GM18858 (cell line): ENCODE data around the gene COMTD1.
"Not testable (repeated sequence)": the region's sequence is repeated elsewhere in the genome, so short reads cannot be mapped to it uniquely, and the experiment has no call there.

Experiments used
- ATAC-seq: cut with Tn5 transposase; IDR thresholded peaks from one replicate; pipeline ENCODE4 v1.9.1; 2021; ENCODE audit not compliant: unreplicated experiment

Gene COMTD1

GRCh38 chr10:75195035-75195763 is 40.6 kb downstream of the COMTD1 start:
- ATAC-seq, result no peak

DNA sequence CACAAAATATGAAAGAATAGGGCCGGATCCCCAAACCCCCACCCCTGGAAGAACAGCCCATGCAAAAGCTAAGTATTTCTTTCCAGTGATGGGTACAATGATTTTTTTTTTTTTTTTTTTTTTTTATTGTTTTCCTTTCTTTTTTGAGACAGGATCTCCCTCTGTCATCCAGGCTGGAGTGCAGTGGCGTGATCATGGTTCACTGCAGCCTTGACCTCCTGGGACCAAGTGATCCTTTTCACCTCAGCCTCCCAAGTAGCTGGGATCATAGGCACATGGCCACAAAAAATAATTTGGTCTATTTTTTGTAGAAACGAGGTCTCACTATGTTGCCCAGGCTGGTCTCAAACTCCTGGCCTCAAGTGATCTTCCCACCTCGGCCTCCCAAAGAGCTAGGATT is 41.1 kb downstream of the COMTD1 start:
- ATAC-seq, result not testable (repeated sequence)

- no peak for ATAC-seq
Observed at GRCh38 chr10:75191821-75192568, 43.8 kb downstream of the COMTD1 start.

- ATAC-seq, result no peak
Observed at GRCh38 chr10:75189266-75190096, 46.3 kb downstream of the COMTD1 start.

- ATAC-seq, result not testable (repeated sequence)
Observed at GRCh38 chr10:75188522-75188921, 47.2 kb downstream of the COMTD1 start.

DNA sequence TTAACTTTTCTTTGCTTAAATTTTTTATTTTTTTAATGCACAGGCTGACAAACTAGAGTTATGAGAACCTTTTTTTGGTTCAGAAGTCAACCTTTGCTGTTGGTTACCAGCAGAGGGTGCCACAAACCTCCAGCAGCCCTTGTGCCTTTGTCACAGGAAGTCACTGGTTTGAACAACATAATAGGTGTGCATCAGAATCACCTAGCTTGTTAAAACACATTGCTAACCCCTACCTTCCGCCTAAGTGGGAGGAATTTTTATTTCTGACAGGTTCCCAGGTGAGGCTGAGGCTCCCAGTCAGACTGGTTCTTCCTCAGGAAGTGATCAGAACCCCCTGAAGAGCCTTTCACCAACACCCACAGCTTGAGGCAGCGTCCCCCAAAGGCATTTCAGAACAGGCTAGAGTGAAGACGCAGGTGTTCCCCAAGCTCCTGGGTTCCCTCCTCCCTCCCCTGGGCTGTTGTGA is 47.8 kb downstream of the COMTD1 start:
- ATAC-seq, result no peak

DNA sequence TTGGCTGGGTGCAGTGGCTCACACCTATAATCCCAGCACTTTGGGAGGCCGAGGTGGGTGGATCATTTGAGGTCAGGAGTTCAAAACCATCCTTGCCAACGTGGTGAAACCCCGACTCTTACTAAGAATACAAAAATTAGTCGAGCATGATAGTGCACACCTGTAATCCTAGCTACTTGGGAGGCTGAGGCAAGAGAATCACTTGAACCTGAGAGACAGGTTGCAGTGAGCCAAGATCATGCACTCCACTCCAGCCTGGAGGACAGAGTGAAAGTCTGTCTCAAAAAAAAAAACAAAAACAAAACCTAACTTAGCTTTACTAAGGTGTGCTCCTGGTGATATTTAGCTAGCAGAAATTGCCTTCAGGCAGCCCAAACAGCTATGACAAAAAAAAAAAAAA is 49.4 kb downstream of the COMTD1 start:
- no peak for ATAC-seq
